IMR-90 (cell line): ENCODE results near the gene GUCY1A2. TPM values are rescaled to one million over a fixed set of nuclear protein-coding genes. Genes with fewer than 3 reads are reported as not detected.

Source experiments
- ATAC-seq: fragments of 200-7000 bp; cut with Tn5 transposase; 2 replicates; pipeline ENCODE4 v1.9.1; 2020; ENCODE audit warnings: low read depth, mild to moderate bottlenecking, moderate library complexity
- BruUV-seq: library from RNA; stranded (reverse); fragments of 400-500 nt; replicated peaks from 2 replicates; lab custom pipeline; 2021; lab: Mats Ljungman, UMichigan
- CTCF ChIA-PET: fragments of 300-600 bp; formaldehyde crosslinking; extraction: SDS; loops from one replicate; lab custom pipeline; 2021; ENCODE audit warnings: antibody characterized with exemption; lab: Yijun Ruan, JAX
- POLR2A ChIA-PET: fragments of 300-600 bp; sonication (Branson Sonifier 250); formaldehyde crosslinking; loops from one replicate; lab custom pipeline; 2022; ENCODE audit warnings: antibody characterized with exemption; ENCODE audit not compliant: unreplicated experiment; lab: Charles Lee
- DNase-seq: peaks from one replicate; pipeline ENCODE4 v3.0.0; 2013
- H2AFZ ChIP-seq: replicated peaks from 2 replicates; pipeline ENCODE3; 2013; ENCODE audit warnings: low read length, mild to moderate bottlenecking; ENCODE audit not compliant: poor library complexity
- H2AK5ac ChIP-seq: 2 replicates; pipeline ENCODE4 v1.6.1; 2013; ENCODE audit warnings: low read depth, low read length, inconsistent platforms
- H2AK9ac ChIP-seq: replicated peaks from 2 replicates; pipeline ENCODE3; 2013; ENCODE audit warnings: mild to moderate bottlenecking, low read depth, low read length, moderate library complexity; ENCODE audit not compliant: poor library complexity
- H2BK120ac ChIP-seq: 2 replicates; pipeline ENCODE4 v1.6.1; 2013; ENCODE audit warnings: low read depth, low read length, inconsistent platforms
- H2BK15ac ChIP-seq: 3 replicates; pipeline ENCODE4 v1.6.1; 2013; ENCODE audit warnings: low read depth, low read length, inconsistent platforms
- H2BK20ac ChIP-seq: 2 replicates; pipeline ENCODE4 v1.6.1; 2013; ENCODE audit warnings: low read depth, mild to moderate bottlenecking, inconsistent platforms, low read length, moderate library complexity
- H2BK5ac ChIP-seq: 2 replicates; pipeline ENCODE4 v1.6.1; 2013; ENCODE audit warnings: mild to moderate bottlenecking, low read depth, low read length, inconsistent platforms; ENCODE audit not compliant: poor library complexity, severe bottlenecking
- H3K14ac ChIP-seq: replicated peaks from 2 replicates; pipeline ENCODE4 v1.6.1; 2013; ENCODE audit warnings: low read depth, low read length, inconsistent platforms
- H3K18ac ChIP-seq: 2 replicates; pipeline ENCODE4 v1.6.1; 2013; ENCODE audit warnings: low read depth, low read length, control low read depth
- H3K23ac ChIP-seq: 2 replicates; pipeline ENCODE4 v1.6.1; 2013; ENCODE audit warnings: low read depth, low read length, inconsistent platforms
- H3K27ac ChIP-seq: 2 replicates; pipeline ENCODE4 v1.5.1; 2013; ENCODE audit warnings: mild to moderate bottlenecking, control low read depth, low read length; ENCODE audit not compliant: insufficient read depth
- H3K27me3 ChIP-seq: 2 replicates; pipeline ENCODE4 v1.6.1; 2013; ENCODE audit warnings: low read length; ENCODE audit not compliant: control insufficient read depth, insufficient read depth
- H3K36me3 ChIP-seq: 2 replicates; pipeline ENCODE4 v1.6.1; 2013; ENCODE audit warnings: low read length, mixed read lengths; ENCODE audit not compliant: control insufficient read depth, insufficient read depth
- H3K4ac ChIP-seq: 2 replicates; pipeline ENCODE4 v1.6.1; 2013; ENCODE audit warnings: low read depth, low read length, inconsistent platforms
- H3K4me1 ChIP-seq: 2 replicates; pipeline ENCODE4 v1.6.1; 2013; ENCODE audit warnings: low read length, mixed read lengths; ENCODE audit not compliant: control insufficient read depth, insufficient read depth
- H3K4me2 ChIP-seq: 2 replicates; pipeline ENCODE4 v1.6.1; 2013; ENCODE audit warnings: low read depth, mild to moderate bottlenecking, control low read depth, low read length, moderate library complexity
- H3K4me3 ChIP-seq: 2 replicates; pipeline ENCODE4 v1.5.1; 2013; ENCODE audit warnings: low read depth, mild to moderate bottlenecking, control low read depth, low read length, moderate library complexity; ENCODE audit not compliant: insufficient read depth
- H3K56ac ChIP-seq: 2 replicates; pipeline ENCODE4 v1.6.1; 2013; ENCODE audit warnings: low read length, inconsistent platforms; ENCODE audit not compliant: insufficient read depth; ENCODE audit errors: extremely low read depth
- H3K79me1 ChIP-seq, 2 experiments: 2 replicates each; pipeline ENCODE4 v1.6.1; 2013; ENCODE audit warnings: low read length in 2 of 2, inconsistent platforms in 1 of 2, low read depth in 1 of 2
- H3K9ac ChIP-seq: 2 replicates; pipeline ENCODE4 v1.6.1; 2013; ENCODE audit warnings: low read depth, low read length, control low read depth
- H3K9me1 ChIP-seq: 2 replicates; pipeline ENCODE4 v1.6.1; 2013; ENCODE audit warnings: low read length, inconsistent platforms; ENCODE audit not compliant: insufficient read depth
- H3K9me3 ChIP-seq: 2 replicates; pipeline ENCODE4 v1.6.1; 2013; ENCODE audit warnings: low read length; ENCODE audit not compliant: control insufficient read depth, insufficient read depth
- H4K20me1 ChIP-seq: 2 replicates; pipeline ENCODE4 v1.6.1; 2013; ENCODE audit warnings: low read length, inconsistent platforms; ENCODE audit not compliant: insufficient read depth
- H4K5ac ChIP-seq: 2 replicates; pipeline ENCODE4 v1.6.1; 2013; ENCODE audit warnings: mild to moderate bottlenecking, low read depth, low read length, control low read depth
- H4K8ac ChIP-seq, 2 experiments: 2 replicates each; pipeline ENCODE4 v1.6.1; 2013; ENCODE audit warnings: low read depth in 2 of 2, low read length in 2 of 2, control low read depth in 1 of 2, inconsistent platforms in 1 of 2
- H4K91ac ChIP-seq: 2 replicates; pipeline ENCODE4 v1.6.1; 2013; ENCODE audit warnings: low read depth, low read length, inconsistent platforms; ENCODE audit not compliant: insufficient read depth
- BHLHE40 ChIP-seq: fragments of 150-350 bp; IDR thresholded peaks from 2 replicates; pipeline ENCODE4 v1.6.1; 2016; ENCODE audit warnings: mild to moderate bottlenecking, low read depth, low read length
- CEBPB ChIP-seq: IDR thresholded peaks from 2 replicates; pipeline ENCODE4 v1.6.1; 2012; ENCODE audit warnings: low read depth, low read length, improper control_type of control experiment
- CHD1 ChIP-seq: IDR thresholded peaks from 2 replicates; pipeline ENCODE4 v1.6.1; 2012; ENCODE audit warnings: low read depth, low read length, improper control_type of control experiment
- ELK1 ChIP-seq: fragments of 150-350 bp; IDR thresholded peaks from 2 replicates; pipeline ENCODE4 v1.6.1; 2016; ENCODE audit warnings: low read depth, mild to moderate bottlenecking, low read length, moderate library complexity, borderline replicate concordance
- FOS ChIP-seq: fragments of 150-350 bp; IDR thresholded peaks from 2 replicates; pipeline ENCODE4 v1.6.1; 2016; ENCODE audit warnings: low read depth, low read length
- MAFK ChIP-seq: IDR thresholded peaks from 2 replicates; pipeline ENCODE4 v1.6.1; 2012; ENCODE audit warnings: low read depth, low read length, improper control_type of control experiment
- MAZ ChIP-seq: IDR thresholded peaks from 2 replicates; pipeline ENCODE4 v1.6.1; 2012; ENCODE audit warnings: low read depth, mild to moderate bottlenecking, low read length, improper control_type of control experiment, moderate library complexity, borderline replicate concordance
- MXI1 ChIP-seq: IDR thresholded peaks from 2 replicates; pipeline ENCODE4 v1.6.1; 2012; ENCODE audit warnings: low read depth, mild to moderate bottlenecking, low read length, moderate library complexity, borderline replicate concordance
- NFE2L2 ChIP-seq: fragments of 150-350 bp; IDR thresholded peaks from 2 replicates; pipeline ENCODE4 v1.6.1; 2016; ENCODE audit warnings: low read depth, mild to moderate bottlenecking, low read length
- POLR2A ChIP-seq: IDR thresholded peaks from 2 replicates; pipeline ENCODE4 v1.6.1; 2012; ENCODE audit warnings: mild to moderate bottlenecking, low read depth, low read length
- RAD21 ChIP-seq: IDR thresholded peaks from 2 replicates; pipeline ENCODE4 v1.6.1; 2012; ENCODE audit warnings: low read length, improper control_type of control experiment
- RCOR1 ChIP-seq: IDR thresholded peaks from 2 replicates; pipeline ENCODE4 v1.6.1; 2012; ENCODE audit warnings: mild to moderate bottlenecking, low read length, improper control_type of control experiment; ENCODE audit not compliant: insufficient replicate concordance
- RFX5 ChIP-seq: IDR thresholded peaks from 2 replicates; pipeline ENCODE4 v1.8.0; 2012; ENCODE audit warnings: low read depth, mild to moderate bottlenecking, low read length, moderate library complexity
- SMC3 ChIP-seq: fragments of 150-350 bp; IDR thresholded peaks from 2 replicates; pipeline ENCODE4 v1.6.1; 2016; ENCODE audit warnings: low read depth, mild to moderate bottlenecking, antibody characterized with exemption, low read length, moderate library complexity
- WGBS, 2 experiments: methylation state at CpG; one replicate each; pipeline versions ENCODE4 v1.1.5 to v1.1.7; 2013; ENCODE audit warnings: missing lambda C conversion rate in 2 of 2; ENCODE audit not compliant: insufficient read length in 1 of 2; ENCODE audit errors: extremely low coverage in 2 of 2; 5-methylcytosine and 5-hydroxymethylcytosine counted together
- dilution Hi-C: fragments of 300-500 bp; cut with HindIII; formaldehyde crosslinking; loops from one replicate; pipeline ENCODE4 v1.14.3; 2018; ENCODE audit warnings: low sequenced_read_pairs; ENCODE audit not compliant: unreplicated experiment
- in situ Hi-C: fragments of 300-500 bp; cut with MboI; formaldehyde crosslinking; loops from 3 replicates; pipeline ENCODE4 v1.14.3; 2019; ENCODE audit warnings: low sequenced_read_pairs, inconsistent platforms, mixed read lengths
- intact Hi-C: fragments of 100-400 bp; cut with micrococcal nuclease; formaldehyde crosslinking; loops from 2 replicates; pipeline ENCODE4 v1.10.0; 2022
- polyA plus RNA-seq, 3 experiments: library from polyadenylated mRNA; depleted of rRNA; stranded (reverse); fragments of >200 nt; gene quantifications; 2 replicates each; pipeline ENCODE4 v1.2.3, GENCODE V29; 2012; ENCODE audit warnings: low replicate concordance in 1 of 3
- total RNA-seq: library from RNA; depleted of rRNA; stranded (reverse); fragments of >200 nt; gene quantifications from 2 replicates; pipeline ENCODE4 v1.2.3, GENCODE V29; 2012
- TF ChIP-seq, protein P1 (sequence below): conservative IDR thresholded peaks from 2 replicates; pipeline ENCODE4 v1.5.1; 2012; ENCODE audit warnings: mild to moderate bottlenecking, low read depth, low read length, improper control_type of control experiment
- TF ChIP-seq, protein P2 (sequence below): fragments of 150-350 bp; IDR thresholded peaks from 2 replicates; pipeline ENCODE4 v1.6.1; 2017; ENCODE audit warnings: mild to moderate bottlenecking, antibody characterized with exemption, low read length, low read depth

Gene GUCY1A2
- total and polyA plus RNA-seq, 2 of the 4 experiments (the other 2 are of a cell fraction) = under 0.01 to 0.03 TPM

DNA sequence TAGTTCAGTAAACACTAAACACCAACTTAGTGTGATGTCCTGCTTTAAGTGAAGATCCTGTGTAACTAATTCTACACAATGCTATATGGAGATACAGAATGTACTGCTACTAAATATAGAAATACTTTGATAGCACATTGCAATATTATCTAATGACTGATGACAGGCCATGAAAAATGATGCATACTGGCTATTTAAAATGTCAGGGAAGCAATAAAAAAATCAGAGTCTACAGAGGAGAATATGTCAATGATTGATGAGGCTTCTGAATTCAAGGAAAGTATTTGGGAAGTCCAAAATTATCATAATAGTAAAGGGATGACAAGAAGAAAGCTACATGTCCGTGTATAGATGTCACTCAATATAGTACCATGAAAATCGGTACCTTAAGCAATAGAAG is 55.3 kb downstream of the GUCY1A2 start:
- Histone ChIP-seq H2AK9ac (no peak overlapping the region), H3K4ac (no peak overlapping the region), H3K4me3 (no peak overlapping the region), H2BK15ac (no peak overlapping the region), H3K14ac (no peak overlapping the region), H3K9me3 (no peaks in the 10 kb centered on the region), H4K20me1 (no peaks in the 10 kb centered on the region), H3K27ac (no peak overlapping the region), H2BK120ac (no peak overlapping the region), H2BK20ac (no peak overlapping the region), H3K9ac (no peak overlapping the region), H3K36me3 (no peaks in the 10 kb centered on the region), H3K56ac (no peak overlapping the region), H4K91ac (no peak overlapping the region), H3K23ac (no peak overlapping the region), H3K79me1 (no peaks in the 10 kb centered on the region), H4K5ac (no peak overlapping the region), H3K9me1 (peaks cover 2% of the 10 kb centered on the region; the same call in 1 of the 2 replicates), H3K18ac (no peak overlapping the region), H2AFZ (no peak overlapping the region), H4K8ac (no peak overlapping the region), H2AK5ac (no peak overlapping the region), H3K4me2 (no peak overlapping the region), H3K4me1 (no peaks in the 10 kb centered on the region; the same call in 1 of the 2 replicates), H2BK5ac (no peak overlapping the region), H3K27me3 (no peaks in the 10 kb centered on the region)
- ChIA-PET POLR2A (no interaction called here), CTCF (no interaction called here)
- dilution Hi-C loops (no loop called here), in situ Hi-C loops (no loop called here), intact Hi-C loops (no loop called here)
- WGBS, 2 experiments = no CpG with 5 or more reads among the region's 2 CpGs
- DNase-seq = no peak
- TF ChIP-seq NFE2L2 (no peak), ELK1 (no peak), POLR2A (no peak), RCOR1 (no peak), RFX5 (no peak), CHD1 (no peak), BHLHE40 (no peak), FOS (no peak), MAZ (no peak), CEBPB (no peak), MXI1 (no peak), MAFK (no peak), SMC3 (no peak), RAD21 (no peak)
- TF ChIP-seq, protein P1, sequence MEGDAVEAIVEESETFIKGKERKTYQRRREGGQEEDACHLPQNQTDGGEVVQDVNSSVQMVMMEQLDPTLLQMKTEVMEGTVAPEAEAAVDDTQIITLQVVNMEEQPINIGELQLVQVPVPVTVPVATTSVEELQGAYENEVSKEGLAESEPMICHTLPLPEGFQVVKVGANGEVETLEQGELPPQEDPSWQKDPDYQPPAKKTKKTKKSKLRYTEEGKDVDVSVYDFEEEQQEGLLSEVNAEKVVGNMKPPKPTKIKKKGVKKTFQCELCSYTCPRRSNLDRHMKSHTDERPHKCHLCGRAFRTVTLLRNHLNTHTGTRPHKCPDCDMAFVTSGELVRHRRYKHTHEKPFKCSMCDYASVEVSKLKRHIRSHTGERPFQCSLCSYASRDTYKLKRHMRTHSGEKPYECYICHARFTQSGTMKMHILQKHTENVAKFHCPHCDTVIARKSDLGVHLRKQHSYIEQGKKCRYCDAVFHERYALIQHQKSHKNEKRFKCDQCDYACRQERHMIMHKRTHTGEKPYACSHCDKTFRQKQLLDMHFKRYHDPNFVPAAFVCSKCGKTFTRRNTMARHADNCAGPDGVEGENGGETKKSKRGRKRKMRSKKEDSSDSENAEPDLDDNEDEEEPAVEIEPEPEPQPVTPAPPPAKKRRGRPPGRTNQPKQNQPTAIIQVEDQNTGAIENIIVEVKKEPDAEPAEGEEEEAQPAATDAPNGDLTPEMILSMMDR = no peak
- TF ChIP-seq, protein P2, sequence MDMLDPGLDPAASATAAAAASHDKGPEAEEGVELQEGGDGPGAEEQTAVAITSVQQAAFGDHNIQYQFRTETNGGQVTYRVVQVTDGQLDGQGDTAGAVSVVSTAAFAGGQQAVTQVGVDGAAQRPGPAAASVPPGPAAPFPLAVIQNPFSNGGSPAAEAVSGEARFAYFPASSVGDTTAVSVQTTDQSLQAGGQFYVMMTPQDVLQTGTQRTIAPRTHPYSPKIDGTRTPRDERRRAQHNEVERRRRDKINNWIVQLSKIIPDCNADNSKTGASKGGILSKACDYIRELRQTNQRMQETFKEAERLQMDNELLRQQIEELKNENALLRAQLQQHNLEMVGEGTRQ = no peak
- no TSS peak for BruUV-seq
- no peak for ATAC-seq
